GM19193 (cell line): ENCODE measurements around the gene CHRNB4.

Source experiments
- POLR2A ChIP-seq: IDR thresholded peaks from 4 replicates; pipeline ENCODE4 v1.6.1; 2011; ENCODE audit not compliant: insufficient read depth, insufficient read length; ENCODE audit errors: extremely low read depth

The CHRNB4 gene

GRCh38 chr15:78641102-78641748 is at the start of gene CHRNB4:
Gene CHRNB4, minus strand, starts transcription at chr15:78641210. Its CDS starts 77 bp downstream, at chr15:78641133.
- TF ChIP-seq POLR2A: no peak

GRCh38 chr15:78689626-78690025 is 48.6 kb upstream of the CHRNB4 start:
- no peak for TF ChIP-seq POLR2A

GRCh38 chr15:78685925-78686324 is 44.9 kb upstream of the CHRNB4 start:
- no peak for TF ChIP-seq POLR2A

GRCh38 chr15:78685159-78685921 is 44.3 kb upstream of the CHRNB4 start:
- no peak for TF ChIP-seq POLR2A

GRCh38 chr15:78684657-78685056 is 43.6 kb upstream of the CHRNB4 start:
- TF ChIP-seq POLR2A: no peak

GRCh38 chr15:78682693-78683410 is 41.8 kb upstream of the CHRNB4 start:
- no peak for TF ChIP-seq POLR2A

- no peak for TF ChIP-seq POLR2A
These were observed 41.1 kb upstream of the CHRNB4 start for GRCh38 chr15:78682004-78682651.

GRCh38 chr15:78681281-78682003 is 40.4 kb upstream of the CHRNB4 start:
- no peak for TF ChIP-seq POLR2A

GRCh38 chr15:78680431-78681075 is 39.5 kb upstream of the CHRNB4 start:
- TF ChIP-seq POLR2A: no peak

- TF ChIP-seq POLR2A: no peak
These were observed 38.1 kb upstream of the CHRNB4 start for GRCh38 chr15:78679089-78679511.

GRCh38 chr15:78676424-78677110 is 35.6 kb upstream of the CHRNB4 start:
- TF ChIP-seq POLR2A: no peak

GRCh38 chr15:78675617-78676360 is 34.8 kb upstream of the CHRNB4 start:
- no peak for TF ChIP-seq POLR2A

GRCh38 chr15:78675206-78675605 is 34.2 kb upstream of the CHRNB4 start:
- no peak for TF ChIP-seq POLR2A

GRCh38 chr15:78673917-78674444 is 33.0 kb upstream of the CHRNB4 start:
- no peak for TF ChIP-seq POLR2A
